Osteoblast (primary cell): ENCODE results near the gene UBE2V1. TPM values are rescaled to one million over a fixed set of nuclear protein-coding genes. Genes with fewer than 3 reads are reported as not detected.

ENCODE experiments used
- DNase-seq: peaks from one replicate; pipeline ENCODE4 v3.0.0; 2011; ENCODE audit warnings: low spot score, mixed read lengths; ENCODE audit not compliant: insufficient read length; ENCODE audit errors: missing footprints
- H2AFZ ChIP-seq: 2 replicates; pipeline ENCODE4 v1.6.0; 2011; ENCODE audit warnings: mild to moderate bottlenecking, low read length
- H3K27ac ChIP-seq: 2 replicates; pipeline ENCODE4 v1.5.1; 2011; ENCODE audit warnings: mild to moderate bottlenecking, low read depth, low read length, moderate library complexity
- H3K27me3 ChIP-seq: 2 replicates; pipeline ENCODE4 v1.6.0; 2012; ENCODE audit warnings: mild to moderate bottlenecking, control low read depth, inconsistent platforms, low read length, moderate library complexity; ENCODE audit not compliant: insufficient read depth
- H3K36me3 ChIP-seq: 2 replicates; pipeline ENCODE4 v1.5.1; 2011; ENCODE audit warnings: mild to moderate bottlenecking, low read length, control low read depth, moderate library complexity; ENCODE audit not compliant: insufficient read depth
- H3K4me1 ChIP-seq: 2 replicates; pipeline ENCODE4 v1.5.1; 2011; ENCODE audit warnings: mild to moderate bottlenecking, low read length, control low read depth, moderate library complexity; ENCODE audit not compliant: insufficient read depth
- H3K4me2 ChIP-seq: 2 replicates; pipeline ENCODE4 v1.6.0; 2011; ENCODE audit warnings: mild to moderate bottlenecking, low read length; ENCODE audit not compliant: insufficient read depth
- H3K4me3 ChIP-seq: fragments of 200-600 bp; sonication (generic); 3 replicates; pipeline ENCODE4 v1.5.1; 2012; ENCODE audit warnings: mild to moderate bottlenecking, low read length, inconsistent platforms; ENCODE audit not compliant: insufficient read depth
- H3K79me2 ChIP-seq: 2 replicates; pipeline ENCODE4 v1.6.0; 2012; ENCODE audit warnings: mild to moderate bottlenecking, low read length, control low read depth, inconsistent platforms; ENCODE audit not compliant: insufficient read depth
- H3K9me3 ChIP-seq: 2 replicates; pipeline ENCODE4 v1.5.1; 2011; ENCODE audit warnings: low read depth, low read length, control low read depth
- H4K20me1 ChIP-seq: 2 replicates; pipeline ENCODE4 v1.6.0; 2012; ENCODE audit warnings: mild to moderate bottlenecking, low read length, control low read depth; ENCODE audit not compliant: insufficient read depth
- total RNA-seq: library from RNA; depleted of rRNA; stranded (reverse); fragments of >200 nt; gene quantifications from 2 replicates; pipeline ENCODE4 v1.2.3, GENCODE V29; 2012
- TF ChIP-seq, protein P1 (sequence below): IDR thresholded peaks from 2 replicates; pipeline ENCODE4 v1.5.1; 2011; ENCODE audit warnings: mild to moderate bottlenecking, low read depth, low read length, moderate library complexity; ENCODE audit errors: extremely low read depth

The UBE2V1 gene
- total RNA-seq, 1 donor: 90.8 TPM

DNA sequence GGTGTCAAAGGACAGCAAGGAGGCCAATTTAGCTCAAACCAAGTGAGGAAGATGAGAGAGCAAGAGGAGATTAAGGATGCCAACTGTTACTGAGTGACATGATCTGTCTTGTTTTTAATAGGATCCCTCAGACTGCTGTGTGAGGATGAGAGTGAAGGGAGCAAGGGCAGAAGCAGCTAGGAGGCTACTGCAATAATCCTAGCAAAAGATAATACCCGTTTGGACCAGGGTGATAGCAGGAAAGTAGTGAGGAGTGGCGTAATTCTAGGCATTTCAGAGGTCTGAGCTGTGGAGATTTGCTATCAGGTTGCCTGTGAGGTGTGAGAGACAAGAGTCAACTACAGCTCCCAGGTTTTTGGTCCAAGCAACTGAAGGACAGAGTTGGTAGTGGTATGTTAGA lies 14.7 kb downstream of the UBE2V1 start:
- Histone ChIP-seq H3K27ac (no peak overlapping the region), H3K9me3 (no peaks in the 10 kb centered on the region), H3K27me3 (no peaks in the 10 kb centered on the region), H3K4me1 (peaks cover 12% of the 10 kb centered on the region), H3K36me3 (peaks cover 36% of the 10 kb centered on the region), H4K20me1 (peaks cover 72% of the 10 kb centered on the region), H3K4me3 (no peak overlapping the region), H3K4me2 (no peak overlapping the region), H2AFZ (no peak overlapping the region), H3K79me2 (peaks cover 94% of the 10 kb centered on the region)
- TF ChIP-seq, protein P1, sequence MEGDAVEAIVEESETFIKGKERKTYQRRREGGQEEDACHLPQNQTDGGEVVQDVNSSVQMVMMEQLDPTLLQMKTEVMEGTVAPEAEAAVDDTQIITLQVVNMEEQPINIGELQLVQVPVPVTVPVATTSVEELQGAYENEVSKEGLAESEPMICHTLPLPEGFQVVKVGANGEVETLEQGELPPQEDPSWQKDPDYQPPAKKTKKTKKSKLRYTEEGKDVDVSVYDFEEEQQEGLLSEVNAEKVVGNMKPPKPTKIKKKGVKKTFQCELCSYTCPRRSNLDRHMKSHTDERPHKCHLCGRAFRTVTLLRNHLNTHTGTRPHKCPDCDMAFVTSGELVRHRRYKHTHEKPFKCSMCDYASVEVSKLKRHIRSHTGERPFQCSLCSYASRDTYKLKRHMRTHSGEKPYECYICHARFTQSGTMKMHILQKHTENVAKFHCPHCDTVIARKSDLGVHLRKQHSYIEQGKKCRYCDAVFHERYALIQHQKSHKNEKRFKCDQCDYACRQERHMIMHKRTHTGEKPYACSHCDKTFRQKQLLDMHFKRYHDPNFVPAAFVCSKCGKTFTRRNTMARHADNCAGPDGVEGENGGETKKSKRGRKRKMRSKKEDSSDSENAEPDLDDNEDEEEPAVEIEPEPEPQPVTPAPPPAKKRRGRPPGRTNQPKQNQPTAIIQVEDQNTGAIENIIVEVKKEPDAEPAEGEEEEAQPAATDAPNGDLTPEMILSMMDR: no peak
- DNase-seq: no peak

DNA sequence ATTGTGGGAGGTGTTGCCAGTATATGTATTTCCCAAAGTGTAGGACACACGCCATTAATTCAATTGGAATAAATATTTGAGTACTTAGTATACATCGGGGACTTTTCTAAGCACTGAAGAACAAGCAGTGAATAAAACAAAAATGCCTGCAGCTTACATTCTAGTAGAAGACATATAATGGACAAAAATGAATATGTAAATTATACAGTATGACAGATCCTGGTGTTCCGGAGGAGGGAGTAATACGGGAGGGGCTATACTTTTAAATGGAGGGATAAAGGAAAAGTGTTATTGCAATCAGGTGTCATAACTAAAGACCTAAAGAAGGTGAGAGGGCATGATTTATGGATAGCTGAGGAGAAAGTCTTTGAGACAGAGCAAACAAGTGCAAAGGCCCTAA lies 15.1 kb downstream of the UBE2V1 start:
- H3K4me3 ChIP-seq: no peak overlapping the region
- H3K27ac ChIP-seq: no peak overlapping the region
- H3K4me2 ChIP-seq: no peak overlapping the region
- no peak for DNase-seq
- H3K36me3 ChIP-seq: peaks cover 40% of the 10 kb centered on the region
- no peaks in the 10 kb centered on the region for H3K27me3 ChIP-seq
- TF ChIP-seq, protein P1: no peak
- no peak overlapping the region for H2AFZ ChIP-seq
- peaks cover 94% of the 10 kb centered on the region for H3K79me2 ChIP-seq
- peaks cover 70% of the 10 kb centered on the region for H4K20me1 ChIP-seq
- no peaks in the 10 kb centered on the region for H3K9me3 ChIP-seq
- H3K4me1 ChIP-seq: peaks cover 12% of the 10 kb centered on the region

DNA sequence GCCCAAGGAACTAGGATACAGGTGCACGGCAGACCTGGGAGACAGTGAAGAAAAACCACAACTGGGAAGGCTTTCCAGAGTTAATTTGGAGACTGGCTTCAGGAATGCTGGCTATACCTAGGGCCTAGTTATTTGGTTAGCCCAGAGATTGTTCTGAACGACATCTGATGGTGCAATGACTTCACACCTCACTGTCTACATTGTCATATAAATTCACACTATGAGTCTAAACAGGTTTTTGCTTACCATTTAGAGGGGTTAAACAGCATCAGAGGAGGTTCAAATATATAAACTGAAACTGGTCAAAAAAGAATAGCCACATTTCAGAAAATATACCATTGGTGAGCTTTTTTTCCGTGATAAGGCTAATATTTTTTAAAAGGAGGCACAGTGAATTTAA lies 16.7 kb downstream of the UBE2V1 start:
- Histone ChIP-seq H3K36me3 (peaks cover 38% of the 10 kb centered on the region), H3K27ac (no peak overlapping the region), H3K79me2 (peaks cover 94% of the 10 kb centered on the region), H4K20me1 (peaks cover 63% of the 10 kb centered on the region), H3K4me3 (no peak overlapping the region), H3K4me1 (peaks cover 17% of the 10 kb centered on the region), H2AFZ (no peak overlapping the region), H3K27me3 (no peaks in the 10 kb centered on the region), H3K9me3 (no peaks in the 10 kb centered on the region), H3K4me2 (no peak overlapping the region)
- DNase-seq: no peak
- TF ChIP-seq, protein P1: no peak

- H3K9me3 ChIP-seq: no peaks in the 10 kb centered on the region
- peaks cover 38% of the 10 kb centered on the region for H3K36me3 ChIP-seq
- no peak for DNase-seq
- H3K4me2 ChIP-seq: no peak overlapping the region
- H3K27me3 ChIP-seq: no peaks in the 10 kb centered on the region
- no peak overlapping the region for H3K27ac ChIP-seq
- TF ChIP-seq, protein P1: no peak
- H4K20me1 ChIP-seq: peaks cover 62% of the 10 kb centered on the region
- H3K79me2 ChIP-seq: peaks cover 94% of the 10 kb centered on the region
- no peak overlapping the region for H3K4me3 ChIP-seq
- peaks cover 17% of the 10 kb centered on the region for H3K4me1 ChIP-seq
- H2AFZ ChIP-seq: no peak overlapping the region
These were observed 17.4 kb downstream of the UBE2V1 start for GRCh38 chr20:50095476-50096078.
